Ureter (tissue), 1 donor: ENCODE results near the gene NKAIN2. TPM values are rescaled to one million over a fixed set of nuclear protein-coding genes. Genes with fewer than 3 reads are reported as not detected.
"Not testable (repeated sequence)": the region's sequence is repeated elsewhere in the genome, so short reads cannot be mapped to it uniquely, and the experiment has no call there.

ENCODE experiments used
- DNase-seq: peaks from one replicate; pipeline ENCODE4 v3.0.0-alpha.2; 2020; ENCODE audit warnings: low spot score
- total RNA-seq: library from RNA; stranded (reverse); gene quantifications from one replicate; pipeline ENCODE4 v1.2.4, GENCODE V29; 2023
- donor health status: DM: yes; HTN: yes; CAD: no.

The NKAIN2 gene
- total RNA-seq, 1 donor from 2014 or later, result 0.73 TPM

- no peak for DNase-seq
These were observed 890.6 kb downstream of the NKAIN2 start for GRCh38 chr6:124694139-124694705.

DNA sequence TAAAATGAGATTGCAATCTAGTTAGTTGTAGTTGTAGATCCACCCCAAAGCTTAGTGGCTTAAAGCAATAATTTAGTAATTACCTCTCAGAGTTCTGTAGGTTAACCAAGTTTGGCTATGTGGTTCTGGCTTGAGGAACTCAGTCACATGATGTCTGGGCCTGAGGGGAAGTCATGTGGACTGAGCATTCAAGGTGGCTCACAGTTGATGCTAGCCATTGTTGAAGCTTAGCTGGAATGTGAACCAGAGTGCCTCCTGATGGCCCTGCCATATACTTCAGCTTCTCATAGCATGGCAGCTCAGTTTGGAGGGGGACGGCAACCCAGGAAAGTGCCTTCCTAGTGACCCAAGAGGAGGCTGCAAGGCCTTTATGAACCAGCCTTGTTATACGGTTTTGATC, 895.4 kb downstream of the NKAIN2 start:
- no peak for DNase-seq

GRCh38 chr6:124703541-124703940, 899.9 kb downstream of the NKAIN2 start:
- no peak for DNase-seq

GRCh38 chr6:124712532-124712931, 908.9 kb downstream of the NKAIN2 start:
- DNase-seq, result not testable (repeated sequence)

GRCh38 chr6:124714728-124715127, 911.1 kb downstream of the NKAIN2 start:
- DNase-seq, result no peak

GRCh38 chr6:124719913-124720312, 916.2 kb downstream of the NKAIN2 start:
- no peak for DNase-seq

GRCh38 chr6:124721331-124721730, 917.7 kb downstream of the NKAIN2 start:
- DNase-seq, result no peak

- DNase-seq, result no peak
These were observed 918.6 kb downstream of the NKAIN2 start for GRCh38 chr6:124722141-124722878.

DNA sequence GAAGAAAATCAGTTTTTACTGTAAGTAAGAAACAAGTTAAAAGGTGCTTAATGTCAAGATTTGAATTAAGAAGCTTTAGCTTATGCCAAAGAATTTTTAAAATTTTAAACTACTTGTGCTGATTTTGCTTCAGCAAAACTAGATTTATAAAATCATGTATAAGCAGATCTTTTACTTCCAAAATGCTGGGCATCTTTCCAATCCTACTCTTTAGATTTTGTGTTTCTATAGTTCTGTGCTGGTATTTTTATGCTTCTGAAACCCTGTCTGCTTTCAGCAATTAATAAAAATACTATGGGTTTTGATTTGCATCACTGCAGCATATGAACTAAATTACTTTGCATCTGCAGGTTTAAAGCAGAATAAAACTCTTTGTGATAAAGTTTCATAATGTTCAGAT, 920.0 kb downstream of the NKAIN2 start:
- no peak for DNase-seq

DNA sequence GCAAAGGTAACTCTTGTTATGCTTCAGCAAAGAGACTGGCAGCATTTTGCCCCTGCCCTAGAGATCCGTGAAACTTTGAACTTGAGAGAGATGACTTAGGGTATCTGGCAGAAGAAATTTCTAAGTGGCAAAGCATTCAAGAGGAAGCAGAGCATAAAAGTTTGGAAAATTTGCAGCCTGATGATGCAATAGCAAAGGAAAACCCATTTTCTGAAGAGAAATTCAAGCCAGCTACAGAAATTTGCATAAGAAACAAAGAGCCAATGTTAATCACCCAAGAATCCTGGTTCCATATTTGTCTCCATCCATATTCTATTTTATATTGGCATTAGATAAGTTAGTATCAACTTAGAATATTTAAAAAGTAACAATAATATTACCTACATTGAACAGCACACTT, 934.1 kb downstream of the NKAIN2 start:
- DNase-seq, result not testable (repeated sequence)

- no peak for DNase-seq
These were observed 934.8 kb downstream of the NKAIN2 start for GRCh38 chr6:124738482-124738881.

DNA sequence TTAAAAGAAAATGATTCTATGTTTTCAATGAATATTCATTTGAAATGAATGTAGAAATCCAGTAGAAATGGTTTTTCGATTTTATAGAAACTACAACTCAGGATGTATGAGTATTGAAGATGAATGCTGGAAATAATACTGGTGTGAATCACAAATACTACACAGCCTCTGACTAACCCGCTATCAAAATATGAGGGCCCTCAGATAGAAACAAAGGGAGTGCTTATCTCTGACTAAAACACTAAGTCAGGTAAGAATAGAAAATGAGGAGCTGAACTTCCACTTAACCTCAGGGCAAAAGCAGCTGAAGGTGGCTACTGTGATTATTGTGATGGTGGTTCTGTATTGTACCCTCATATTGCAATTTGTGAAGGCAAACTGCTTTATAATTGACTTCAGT, 937.7 kb downstream of the NKAIN2 start:
- no peak for DNase-seq

DNA sequence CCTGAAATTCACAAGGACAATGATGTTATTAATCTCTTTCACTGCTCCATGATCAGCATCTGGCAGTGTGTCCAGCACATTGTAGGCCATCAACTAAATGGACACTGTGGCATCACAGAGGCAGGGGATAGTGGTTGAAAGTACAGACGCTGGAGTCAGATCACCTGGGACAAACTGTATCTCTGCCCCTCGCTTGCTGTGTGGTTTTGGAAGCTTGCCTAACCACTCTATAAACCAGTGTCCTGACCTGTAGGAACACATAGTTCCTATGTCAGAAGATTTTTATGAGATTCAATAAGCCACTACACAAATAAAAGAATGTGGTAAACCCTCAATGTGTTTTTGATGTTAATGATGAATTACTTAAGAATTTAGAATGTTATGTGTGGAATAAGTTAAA, 939.3 kb downstream of the NKAIN2 start:
- DNase-seq, result no peak

DNA sequence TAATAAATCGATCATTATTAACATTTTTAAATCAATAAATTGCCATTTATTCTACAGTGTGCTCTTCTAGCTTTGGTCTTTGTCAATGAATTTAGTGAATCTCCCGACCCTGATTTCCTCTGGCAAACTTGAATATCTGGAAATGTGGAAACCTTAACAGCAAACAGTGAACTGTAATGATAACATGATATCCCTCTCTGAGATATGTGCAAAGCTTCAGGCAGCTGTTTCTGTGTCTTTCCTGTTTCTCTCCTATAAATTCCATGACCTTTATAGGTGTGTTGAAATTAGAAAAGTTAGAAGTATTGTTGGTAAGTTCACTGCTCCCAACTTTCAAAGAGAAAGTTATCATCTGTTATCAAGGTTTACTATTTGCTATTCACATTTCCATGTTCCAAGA, 939.8 kb downstream of the NKAIN2 start:
- DNase-seq, result no peak

DNA sequence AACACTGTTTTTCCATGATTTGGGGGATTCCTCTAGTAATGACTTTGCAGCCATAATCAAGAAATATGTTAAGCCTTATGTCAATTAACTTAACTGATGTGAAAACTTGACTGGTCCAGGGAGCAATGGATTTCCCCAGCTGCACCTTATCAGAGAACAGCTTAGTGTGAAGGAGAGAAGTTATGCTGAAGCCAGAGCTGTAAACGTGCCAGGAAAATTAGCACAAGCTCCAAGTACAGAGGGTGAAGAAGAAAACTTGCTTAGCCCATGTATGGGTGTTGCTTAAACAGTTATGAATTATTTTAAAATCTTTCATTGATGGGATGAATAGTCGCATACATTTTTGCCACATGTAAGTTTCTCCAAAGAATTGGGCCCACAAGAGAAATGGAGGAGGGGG, 943.7 kb downstream of the NKAIN2 start:
- DNase-seq, result no peak

GRCh38 chr6:124748778-124749177, 945.1 kb downstream of the NKAIN2 start:
- DNase-seq, result no peak

DNA sequence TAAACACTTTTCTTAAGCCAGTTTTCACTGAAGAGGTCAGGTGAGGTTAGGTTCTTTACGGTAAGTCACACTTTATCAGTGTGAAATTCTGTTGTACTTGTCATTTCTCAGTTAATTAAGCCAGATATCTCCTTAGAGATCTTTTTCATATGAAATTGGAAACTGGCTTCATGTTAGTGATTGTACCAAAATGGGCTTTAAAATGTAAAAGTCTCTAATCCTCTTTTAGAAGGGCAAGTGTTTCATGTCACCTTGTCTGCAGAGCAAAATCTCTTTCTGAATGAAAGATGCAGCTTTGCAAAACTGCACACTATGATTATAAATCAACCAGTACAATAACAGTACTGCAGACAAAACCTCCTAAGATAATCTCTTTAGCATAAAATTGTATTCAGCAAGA, 949.3 kb downstream of the NKAIN2 start:
- no peak for DNase-seq

- no peak for DNase-seq
These were observed 950.0 kb downstream of the NKAIN2 start for GRCh38 chr6:124753562-124754105.

GRCh38 chr6:124755321-124755720, 951.7 kb downstream of the NKAIN2 start:
- DNase-seq, result no peak

- DNase-seq, result no peak
These were observed 953.9 kb downstream of the NKAIN2 start for GRCh38 chr6:124757560-124757959.

- DNase-seq, result no peak
These were observed 955.0 kb downstream of the NKAIN2 start for GRCh38 chr6:124758663-124759062.

GRCh38 chr6:124765280-124765679, 961.6 kb downstream of the NKAIN2 start:
- no peak for DNase-seq

GRCh38 chr6:124768224-124768623, 964.6 kb downstream of the NKAIN2 start:
- DNase-seq, result no peak
